Testis (tissue), 3 donors: ENCODE data around the gene GMDS. TPM values are rescaled to one million over a fixed set of nuclear protein-coding genes. Genes with fewer than 3 reads are reported as not detected.

Experiments used
- DNase-seq: peaks from one replicate; pipeline ENCODE4 v3.0.0-alpha.2; 2019
- H3K27ac ChIP-seq, 2 donors: fragments of 200-600 bp; sonication (generic); one replicate each; pipeline ENCODE4 v1.5.1; 2019
- H3K27me3 ChIP-seq: fragments of 200-600 bp; sonication (generic); one replicate; pipeline ENCODE4 v1.5.1; 2019
- H3K36me3 ChIP-seq: fragments of 200-600 bp; sonication (generic); one replicate; pipeline ENCODE4 v1.5.1; 2017; ENCODE audit warnings: low read depth; ENCODE audit errors: missing control alignments
- H3K4me1 ChIP-seq: fragments of 200-600 bp; sonication (generic); one replicate; pipeline ENCODE4 v1.5.1; 2019
- H3K4me3 ChIP-seq, 2 donors: fragments of 200-600 bp; sonication (generic); one replicate each; pipeline ENCODE4 v1.5.1; 2017 to 2019
- H3K9me3 ChIP-seq: fragments of 200-600 bp; sonication (generic); one replicate; pipeline ENCODE4 v1.5.1; 2017
- CTCF ChIP-seq, 3 experiments: fragments of 450-650 bp in 2 of 3; fragments of 200-600 bp in 1 of 3; sonication (generic) in 1 of 3; IDR thresholded peaks; one replicate each; pipeline ENCODE4 v1.5.1; 2016 to 2019; ENCODE audit warnings: antibody characterized with exemption in 3 of 3, mild to moderate bottlenecking in 2 of 3, moderate library complexity in 1 of 3
- POLR2A ChIP-seq: fragments of 450-650 bp; IDR thresholded peaks from one replicate; pipeline ENCODE4 v1.6.1; 2017; ENCODE audit warnings: antibody characterized with exemption, mild to moderate bottlenecking, moderate library complexity
- WGBS, 2 donors: methylation state at CpG; one replicate each; pipeline ENCODE4 v1.1.5; 2018; 5-methylcytosine and 5-hydroxymethylcytosine counted together
- intact Hi-C: fragments of 100-400 bp; cut with DNase I; formaldehyde crosslinking; loops from one replicate; pipeline ENCODE4 v1.15.1; 2023; ENCODE audit warnings: low total_unique reads
- polyA plus RNA-seq: library from polyadenylated mRNA; stranded (reverse); fragments of 350-450 nt; fragmentation: Illumina TruSeq; extraction: RNeasy Lipid Tissue Mini Kit (QIAGEN cat#74804); gene quantifications from one replicate; pipeline ENCODE4 v1.2.3, GENCODE V29; 2014; ENCODE audit warnings: low read depth, low replicate concordance; ENCODE audit not compliant: insufficient read depth
- total RNA-seq, 2 donors: library from RNA; depleted of rRNA; stranded (reverse); fragments of >200 nt; gene quantifications; one replicate each; pipeline ENCODE4 v1.2.3, GENCODE V29; 2016

The GMDS gene
- total and polyA plus RNA-seq, 3 donors from 2014 or later: 19.6 to 31.1 (median 22.2) TPM

DNA sequence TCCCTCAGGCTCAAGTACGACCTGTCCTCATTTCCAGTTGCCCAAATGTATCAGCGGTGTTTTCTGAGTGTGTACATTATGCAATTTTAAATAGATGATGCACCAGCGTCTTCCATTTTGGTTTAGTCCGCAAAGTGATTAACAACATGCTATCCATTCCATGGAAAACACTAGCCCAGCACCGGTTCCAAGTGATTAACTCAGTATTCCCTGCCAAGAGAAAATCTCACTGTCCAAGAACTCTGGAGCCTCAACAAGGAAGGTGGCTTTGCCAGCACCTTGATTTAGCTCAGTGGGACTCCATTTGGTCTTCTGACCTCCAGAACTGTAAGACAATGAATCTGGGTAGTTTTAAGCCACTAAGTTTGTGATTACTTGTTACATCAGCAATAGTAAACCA, 528.5 kb downstream of the GMDS start:
- intact Hi-C loops: no loop called here
- no peaks in the 10 kb centered on the region for H3K27me3 ChIP-seq
- WGBS, 2 donors: 89 to 91% methylated on average over 5 of the region's 5 CpGs

DNA sequence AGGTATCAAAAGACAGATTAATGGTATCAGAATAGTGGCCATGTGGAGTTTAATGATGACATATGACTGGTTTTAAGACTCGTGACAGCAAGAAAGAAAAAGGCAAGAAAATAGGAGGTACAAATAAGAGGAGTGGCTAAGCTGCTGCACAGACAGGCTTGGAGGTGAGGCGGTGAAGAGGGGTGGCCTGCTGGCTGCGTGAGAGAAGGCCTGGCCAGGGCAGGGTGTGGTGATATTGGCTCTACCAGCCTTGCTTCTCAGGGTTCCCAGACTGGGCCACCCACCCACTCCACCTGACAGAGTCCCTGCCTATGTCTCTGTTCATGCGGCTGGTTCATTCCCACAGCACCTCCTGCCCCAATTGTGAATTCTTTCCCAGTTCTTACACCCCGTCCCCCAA, 529.0 kb downstream of the GMDS start:
- H3K27ac ChIP-seq: no peak overlapping the region
- TF ChIP-seq CTCF (IDR thresholded peaks at IDR 0.05): no peak
- no peak for TF ChIP-seq POLR2A
- 75 to 88% methylated on average over 5 of the region's 5 CpGs for WGBS, 2 donors
- intact Hi-C loops: no loop called here
- H3K27me3 ChIP-seq: no peaks in the 10 kb centered on the region
- H3K36me3 ChIP-seq: no peaks in the 10 kb centered on the region
- no peak overlapping the region for H3K4me3 ChIP-seq
- DNase-seq: no peak
- no peaks in the 10 kb centered on the region for H3K9me3 ChIP-seq
- H3K4me1 ChIP-seq: no peaks in the 10 kb centered on the region

More for the DNA sequence above, 528.5 kb downstream of the GMDS start:
- no peaks in the 10 kb centered on the region for H3K4me1 ChIP-seq
- no peak overlapping the region for H3K4me3 ChIP-seq
- no peaks in the 10 kb centered on the region for H3K36me3 ChIP-seq
- H3K27ac ChIP-seq: no peak overlapping the region
- TF ChIP-seq POLR2A (no peak), CTCF (IDR thresholded peaks at IDR 0.05) (no peak)
- no peak for DNase-seq
- H3K9me3 ChIP-seq: no peaks in the 10 kb centered on the region

GRCh38 chr6:1715336-1715735, 530.1 kb downstream of the GMDS start:
- intact Hi-C loops: no loop called here
- H3K36me3 ChIP-seq: no peaks in the 10 kb centered on the region
- H3K9me3 ChIP-seq: no peaks in the 10 kb centered on the region
- TF ChIP-seq POLR2A (no peak), CTCF (IDR thresholded peaks at IDR 0.05) (no peak)
- no peaks in the 10 kb centered on the region for H3K27me3 ChIP-seq
- no peak for DNase-seq
- H3K27ac ChIP-seq: no peak overlapping the region
- no peaks in the 10 kb centered on the region for H3K4me1 ChIP-seq
- 89% methylated on average over 4 of the region's 4 CpGs for WGBS, 2 donors
- H3K4me3 ChIP-seq: no peak overlapping the region

GRCh38 chr6:1714654-1715053, 530.8 kb downstream of the GMDS start:
- intact Hi-C loops: no loop called here
- Histone ChIP-seq H3K4me1 (no peaks in the 10 kb centered on the region), H3K27ac (no peak overlapping the region), H3K27me3 (no peaks in the 10 kb centered on the region), H3K4me3 (no peak overlapping the region), H3K36me3 (no peaks in the 10 kb centered on the region), H3K9me3 (no peaks in the 10 kb centered on the region)
- DNase-seq: no peak
- 92 to 98% methylated on average over 5 of the region's 5 CpGs for WGBS, 2 donors
- TF ChIP-seq POLR2A (no peak), CTCF (IDR thresholded peaks at IDR 0.05) (no peak)

DNA sequence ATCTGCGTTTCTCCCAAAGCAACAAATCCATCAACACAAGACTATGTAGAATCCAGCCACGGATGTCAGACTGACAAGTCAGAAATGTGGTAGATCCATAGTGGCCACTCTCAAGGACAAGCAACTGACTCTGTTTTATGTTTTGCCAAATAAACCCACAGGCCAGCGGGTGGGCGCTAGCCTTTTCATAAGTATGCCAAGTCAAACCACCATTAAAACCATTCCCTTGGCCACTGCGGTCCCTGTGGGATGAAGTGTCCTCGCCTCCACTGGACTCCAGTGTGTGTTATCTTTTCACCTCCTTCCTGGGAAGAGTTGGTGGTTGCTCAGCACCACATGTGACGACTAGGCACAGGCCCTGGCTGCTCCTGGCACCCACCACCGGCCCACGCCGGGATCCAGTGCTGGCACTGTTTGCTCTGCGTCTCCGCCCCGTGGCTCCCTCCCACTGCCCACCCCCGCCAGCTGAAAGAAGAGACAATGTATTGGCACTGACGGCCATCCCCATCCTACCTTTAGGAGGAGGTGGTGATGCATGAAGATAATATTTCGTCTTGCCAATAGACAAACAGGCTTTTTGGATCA, 532.3 kb downstream of the GMDS start:
- H3K27ac ChIP-seq: no peak overlapping the region
- peaks cover 6% of the 10 kb centered on the region for H3K4me1 ChIP-seq
- no peaks in the 10 kb centered on the region for H3K27me3 ChIP-seq
- no peaks in the 10 kb centered on the region for H3K36me3 ChIP-seq
- H3K9me3 ChIP-seq: no peaks in the 10 kb centered on the region
- WGBS, 2 donors: 85 to 87% methylated on average over 14 to 16 of the region's 16 CpGs
- intact Hi-C loops: no loop called here
- no peak for TF ChIP-seq CTCF (IDR thresholded peaks at IDR 0.05)
- no peak for TF ChIP-seq POLR2A
- H3K4me3 ChIP-seq: no peak overlapping the region
- DNase-seq: no peak
